GM12873 (cell line): ENCODE data around the gene ARHGAP22.

Experiments used
- CTCF ChIP-seq: IDR thresholded peaks from 2 replicates; pipeline ENCODE4 v1.5.1; 2012; ENCODE audit warnings: low read depth, mild to moderate bottlenecking, moderate library complexity, low read length, control low read depth; ENCODE audit not compliant: insufficient read depth; ENCODE audit errors: missing control alignments

ARHGAP22 gene

GRCh38 chr10:48627984-48628609 lies 23.2 kb upstream of the ARHGAP22 start:
- TF ChIP-seq CTCF: no peak

- TF ChIP-seq CTCF: no peak
These were observed 22.3 kb upstream of the ARHGAP22 start for GRCh38 chr10:48626986-48627731.

GRCh38 chr10:48626447-48626846 lies 21.6 kb upstream of the ARHGAP22 start:
- TF ChIP-seq CTCF: no peak

GRCh38 chr10:48625826-48626134 lies 20.9 kb upstream of the ARHGAP22 start:
- TF ChIP-seq CTCF: no peak

- TF ChIP-seq CTCF: no peak
These were observed 18.8 kb upstream of the ARHGAP22 start for GRCh38 chr10:48623607-48624132.

- TF ChIP-seq CTCF: no peak
These were observed 18.1 kb upstream of the ARHGAP22 start for GRCh38 chr10:48623009-48623408.

- no peak for TF ChIP-seq CTCF
These were observed 15.8 kb upstream of the ARHGAP22 start for GRCh38 chr10:48620719-48621118.
